Thyroid gland (tissue), 4 donors: ENCODE results near the gene SLC19A2.
A peak's percentile ranks its signal among the peaks of the same experiment; 100 is the strongest.

Source experiments
- POLR2A ChIP-seq, 2 donors: fragments of 450-650 bp; IDR thresholded peaks; one replicate each; pipeline ENCODE4 v1.6.1; 2017; ENCODE audit warnings: antibody characterized with exemption in 2 of 2, mild to moderate bottlenecking in 2 of 2, moderate library complexity in 1 of 2
- TF ChIP-seq, protein P1 (sequence below), 6 experiments: fragments of 200-600 bp in 3 of 6; fragments of 450-650 bp in 3 of 6; sonication (generic) in 3 of 6; IDR thresholded peaks; one replicate each; pipeline ENCODE4 v1.5.1; 2016 to 2019; ENCODE audit warnings: antibody characterized with exemption in 6 of 6, mild to moderate bottlenecking in 2 of 6, inconsistent platforms in 1 of 6, moderate library complexity in 1 of 6

DNA sequence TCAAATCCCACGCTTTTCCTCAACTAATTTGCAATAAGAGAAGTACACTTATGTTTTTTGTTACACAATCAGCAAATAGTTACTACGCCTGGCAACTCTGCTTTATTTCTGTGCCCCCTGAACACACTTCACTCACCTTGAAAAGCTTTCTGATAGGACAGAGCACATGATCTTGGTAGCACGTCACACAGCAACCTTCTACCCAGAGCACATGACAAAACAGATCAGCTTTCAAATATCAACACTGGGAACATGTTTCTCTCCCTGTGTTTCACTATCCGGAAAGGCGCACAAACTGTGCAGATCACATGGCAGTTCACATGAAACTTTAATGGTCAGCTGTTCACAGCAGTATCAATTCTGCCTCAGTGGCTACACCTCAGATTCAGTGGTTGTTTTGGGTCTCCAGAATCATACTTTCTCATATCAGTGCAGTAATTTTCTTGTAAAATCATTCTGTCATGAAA is 2.2 kb downstream of the SLC19A2 start:
- peak in 1 of 2 donors; percentile 81 for TF ChIP-seq POLR2A (IDR thresholded peaks at IDR 0.05)
- TF ChIP-seq, protein P1, sequence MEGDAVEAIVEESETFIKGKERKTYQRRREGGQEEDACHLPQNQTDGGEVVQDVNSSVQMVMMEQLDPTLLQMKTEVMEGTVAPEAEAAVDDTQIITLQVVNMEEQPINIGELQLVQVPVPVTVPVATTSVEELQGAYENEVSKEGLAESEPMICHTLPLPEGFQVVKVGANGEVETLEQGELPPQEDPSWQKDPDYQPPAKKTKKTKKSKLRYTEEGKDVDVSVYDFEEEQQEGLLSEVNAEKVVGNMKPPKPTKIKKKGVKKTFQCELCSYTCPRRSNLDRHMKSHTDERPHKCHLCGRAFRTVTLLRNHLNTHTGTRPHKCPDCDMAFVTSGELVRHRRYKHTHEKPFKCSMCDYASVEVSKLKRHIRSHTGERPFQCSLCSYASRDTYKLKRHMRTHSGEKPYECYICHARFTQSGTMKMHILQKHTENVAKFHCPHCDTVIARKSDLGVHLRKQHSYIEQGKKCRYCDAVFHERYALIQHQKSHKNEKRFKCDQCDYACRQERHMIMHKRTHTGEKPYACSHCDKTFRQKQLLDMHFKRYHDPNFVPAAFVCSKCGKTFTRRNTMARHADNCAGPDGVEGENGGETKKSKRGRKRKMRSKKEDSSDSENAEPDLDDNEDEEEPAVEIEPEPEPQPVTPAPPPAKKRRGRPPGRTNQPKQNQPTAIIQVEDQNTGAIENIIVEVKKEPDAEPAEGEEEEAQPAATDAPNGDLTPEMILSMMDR (IDR thresholded peaks at IDR 0.05), result no peak
